GM12865 (cell line): Measurements from ENCODE around the gene CEP89.
"Not testable (repeated sequence)": the region's sequence is repeated elsewhere in the genome, so short reads cannot be mapped to it uniquely, and the experiment has no call there.

Experiments used
- DNase-seq: peaks from one replicate; pipeline ENCODE4 v3.0.0; 2010; ENCODE audit warnings: low read depth
- H3K4me3 ChIP-seq: 2 replicates; pipeline ENCODE4 v1.5.1; 2011; ENCODE audit warnings: mild to moderate bottlenecking, low read depth, low read length, control low read depth
- TF ChIP-seq, protein P1 (sequence below): IDR thresholded peaks from 2 replicates; pipeline ENCODE4 v1.5.1; 2011; ENCODE audit warnings: low read length, control low read depth, low read depth, inconsistent platforms; ENCODE audit not compliant: insufficient read depth; ENCODE audit errors: missing control alignments

CEP89 gene

DNA sequence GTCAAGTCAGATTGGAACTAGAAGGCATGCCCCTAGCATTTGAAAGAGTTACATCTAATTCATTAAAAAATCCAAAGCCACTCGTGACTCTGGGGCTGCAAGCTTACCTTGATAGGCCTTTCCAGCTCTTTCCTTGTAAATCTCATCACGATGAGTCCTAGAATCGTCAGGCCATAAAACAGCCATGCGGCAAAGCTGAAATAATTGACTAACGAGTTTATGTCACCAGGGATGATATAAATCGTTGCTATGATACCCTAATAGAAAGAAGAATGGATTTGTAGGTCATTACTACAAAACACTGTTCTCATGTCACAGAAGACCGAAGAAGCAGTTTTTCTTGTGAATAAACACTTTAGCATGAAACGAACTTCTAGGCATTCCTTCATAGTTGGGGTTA is 129.7 kb downstream of the CEP89 start:
- TF ChIP-seq, protein P1, sequence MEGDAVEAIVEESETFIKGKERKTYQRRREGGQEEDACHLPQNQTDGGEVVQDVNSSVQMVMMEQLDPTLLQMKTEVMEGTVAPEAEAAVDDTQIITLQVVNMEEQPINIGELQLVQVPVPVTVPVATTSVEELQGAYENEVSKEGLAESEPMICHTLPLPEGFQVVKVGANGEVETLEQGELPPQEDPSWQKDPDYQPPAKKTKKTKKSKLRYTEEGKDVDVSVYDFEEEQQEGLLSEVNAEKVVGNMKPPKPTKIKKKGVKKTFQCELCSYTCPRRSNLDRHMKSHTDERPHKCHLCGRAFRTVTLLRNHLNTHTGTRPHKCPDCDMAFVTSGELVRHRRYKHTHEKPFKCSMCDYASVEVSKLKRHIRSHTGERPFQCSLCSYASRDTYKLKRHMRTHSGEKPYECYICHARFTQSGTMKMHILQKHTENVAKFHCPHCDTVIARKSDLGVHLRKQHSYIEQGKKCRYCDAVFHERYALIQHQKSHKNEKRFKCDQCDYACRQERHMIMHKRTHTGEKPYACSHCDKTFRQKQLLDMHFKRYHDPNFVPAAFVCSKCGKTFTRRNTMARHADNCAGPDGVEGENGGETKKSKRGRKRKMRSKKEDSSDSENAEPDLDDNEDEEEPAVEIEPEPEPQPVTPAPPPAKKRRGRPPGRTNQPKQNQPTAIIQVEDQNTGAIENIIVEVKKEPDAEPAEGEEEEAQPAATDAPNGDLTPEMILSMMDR = no peak
- DNase-seq = no peak
- H3K4me3 ChIP-seq = no peak overlapping the region

DNA sequence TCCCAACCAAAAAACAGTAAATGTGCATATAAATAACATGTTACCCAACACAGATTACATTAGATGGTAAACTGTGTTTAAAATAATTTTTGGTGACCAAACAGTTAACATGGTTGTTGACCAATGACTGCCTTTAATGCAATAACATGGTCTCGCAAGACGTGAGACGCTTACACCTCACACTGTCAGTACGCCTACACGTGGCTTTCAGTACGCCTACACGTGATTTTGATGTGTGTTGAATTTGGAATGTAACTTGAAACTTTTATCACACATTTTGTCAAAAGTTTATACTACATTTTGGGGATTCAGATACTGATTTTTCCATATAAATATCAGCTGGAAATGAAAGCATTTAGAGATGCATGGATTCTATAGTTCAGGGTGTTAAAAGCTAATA is 134.2 kb downstream of the CEP89 start:
- TF ChIP-seq, protein P1 = no peak
- no peak overlapping the region for H3K4me3 ChIP-seq
- no peak for DNase-seq

DNA sequence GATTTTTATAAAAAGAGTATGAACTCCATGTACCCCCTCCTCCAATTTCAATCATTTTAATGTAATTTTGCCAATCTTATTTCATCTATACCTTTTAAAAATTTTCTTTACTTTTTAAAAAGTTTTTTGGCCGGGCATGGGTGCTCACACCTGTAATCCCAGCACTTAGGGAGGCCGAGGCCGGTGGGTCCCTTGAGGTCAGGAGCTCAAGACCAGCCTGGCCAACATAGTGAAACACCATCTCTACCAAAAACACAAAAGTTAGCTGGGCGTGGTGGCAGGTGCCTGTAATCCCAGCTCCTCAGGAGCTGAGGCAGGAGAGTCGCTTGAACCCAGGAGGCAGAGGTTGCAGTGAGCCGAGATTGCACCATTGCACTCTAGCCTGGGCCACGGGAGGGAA is 138.4 kb downstream of the CEP89 start:
- DNase-seq, H3K4me3 ChIP-seq: not testable (repeated sequence)

DNA sequence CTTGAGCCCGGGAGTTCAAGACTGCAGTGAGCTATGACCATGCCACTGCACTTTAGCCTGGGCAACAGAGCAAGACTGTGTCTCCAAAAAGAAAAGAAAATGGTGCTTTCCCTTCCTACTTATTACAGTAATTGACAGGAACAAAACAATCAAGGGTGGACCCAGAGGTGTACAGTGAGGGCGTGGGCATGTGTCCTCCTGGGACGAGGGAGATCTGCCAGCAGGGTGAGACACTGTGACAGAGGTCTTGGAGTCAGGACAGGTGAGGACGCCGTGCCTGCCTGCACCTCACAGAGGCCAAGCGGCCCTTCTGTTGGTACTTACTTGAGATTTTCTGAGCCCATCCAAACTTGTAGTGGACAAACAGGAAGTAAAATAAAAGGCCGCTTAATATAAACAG is 138.9 kb downstream of the CEP89 start:
- DNase-seq, H3K4me3 ChIP-seq: not testable (repeated sequence)

DNA sequence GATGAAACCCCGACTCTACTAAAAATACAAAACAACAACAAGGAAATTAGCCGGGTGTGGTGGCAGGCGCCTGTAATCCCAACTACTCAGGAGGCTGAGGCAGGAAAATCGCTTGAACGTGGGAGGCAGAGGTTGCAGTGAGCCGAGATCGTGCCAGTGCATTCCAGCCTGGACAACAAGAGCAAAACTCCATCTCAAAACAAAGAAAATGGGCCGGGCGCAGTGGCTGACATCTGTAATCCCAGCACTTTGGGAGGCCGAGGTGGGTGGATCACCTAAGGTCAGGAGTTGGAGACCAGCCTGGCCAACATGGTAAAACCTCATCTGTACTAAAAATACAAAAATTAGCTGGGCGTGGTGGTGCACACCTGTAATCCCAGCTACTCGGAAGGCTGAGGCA is 139.7 kb downstream of the CEP89 start:
- not testable (repeated sequence) for DNase-seq

DNA sequence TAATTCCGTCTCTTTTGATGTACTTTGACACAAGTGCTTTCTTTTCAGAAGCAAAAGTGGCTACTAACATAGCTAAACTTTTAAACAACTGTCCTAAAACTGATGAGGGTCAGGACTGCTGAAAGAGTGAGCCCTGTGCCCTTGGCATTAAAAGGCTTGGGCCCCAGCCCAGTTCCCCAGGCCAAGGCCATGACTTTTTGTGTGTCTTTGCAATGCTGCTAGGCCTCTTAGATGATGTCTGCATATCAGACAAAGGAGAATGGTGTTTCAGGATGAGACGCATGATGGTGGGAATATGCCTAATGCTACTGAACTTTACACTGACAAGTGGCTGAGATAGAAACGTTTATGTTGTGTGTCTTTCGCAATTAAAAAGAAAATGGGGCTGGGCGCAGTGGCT is 140.1 kb downstream of the CEP89 start:
- H3K4me3 ChIP-seq = no peak overlapping the region
- no peak for DNase-seq
- TF ChIP-seq, protein P1 = no peak

More for the DNA sequence above, 139.7 kb downstream of the CEP89 start:
- not testable (repeated sequence) for H3K4me3 ChIP-seq

DNA sequence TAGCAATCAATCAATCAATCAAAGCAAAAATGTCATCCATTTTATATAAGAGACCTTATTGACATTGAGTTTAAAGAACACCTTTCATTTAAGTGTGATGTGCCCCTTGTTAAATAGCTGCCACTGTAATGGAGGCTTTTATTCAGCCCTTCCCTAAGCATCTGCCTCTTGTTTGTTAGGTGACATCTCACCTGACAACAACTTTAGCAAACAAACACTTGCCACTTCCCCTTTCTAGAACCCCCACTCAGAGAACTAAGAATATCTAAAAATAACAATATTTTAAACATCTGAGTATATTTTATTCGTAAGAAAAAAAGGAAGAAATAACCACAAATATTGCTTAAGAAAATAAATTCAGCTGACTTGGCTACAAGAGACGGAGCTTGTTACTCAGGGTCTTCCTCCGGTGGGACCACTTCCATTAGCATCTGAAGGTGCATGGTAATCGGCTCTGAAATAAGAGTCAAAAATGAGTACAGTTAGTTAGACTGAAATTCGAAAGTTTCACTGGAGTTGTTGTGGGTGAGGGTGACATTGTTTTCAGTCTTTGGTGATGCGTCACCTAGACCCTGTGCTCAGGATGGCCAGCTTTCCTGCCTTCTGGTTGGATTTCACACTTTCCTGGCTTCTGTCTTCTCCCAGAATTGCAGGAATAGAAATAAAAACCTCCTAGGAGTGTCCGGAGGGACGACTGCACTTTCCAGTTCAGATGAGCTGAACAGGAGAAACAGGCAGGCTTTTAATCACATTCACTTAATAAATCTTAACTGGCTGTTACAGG is 141.3 kb downstream of the CEP89 start:
- TF ChIP-seq, protein P1 = no peak
- DNase-seq = peak; percentile 50
- H3K4me3 ChIP-seq = no peak overlapping the region

DNA sequence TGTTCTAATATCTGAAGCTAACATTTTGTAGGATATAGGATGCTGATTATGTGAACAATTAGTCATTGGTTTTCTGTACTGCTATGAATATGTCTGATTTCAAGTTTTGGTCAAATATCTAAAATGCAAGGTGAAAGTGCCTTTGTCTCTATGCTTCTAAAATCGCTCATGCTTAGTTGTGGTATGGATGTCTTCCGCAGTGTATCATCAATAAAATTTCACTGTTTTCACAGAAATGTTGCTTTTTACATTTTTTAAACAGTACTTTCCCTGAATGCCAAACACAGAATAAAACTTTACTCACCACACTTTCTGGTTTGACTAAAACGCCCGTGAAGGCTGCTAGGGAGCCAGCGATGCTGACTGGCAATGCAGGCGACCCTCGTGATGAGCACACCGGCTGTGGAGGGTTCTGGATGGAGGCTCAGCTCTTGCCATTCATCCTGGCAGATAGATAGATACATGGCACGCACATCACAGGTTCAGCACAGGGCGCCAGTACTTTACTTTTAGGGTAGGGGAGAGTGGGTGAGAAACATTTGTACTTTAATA is 142.3 kb downstream of the CEP89 start:
- no peak overlapping the region for H3K4me3 ChIP-seq
- TF ChIP-seq, protein P1 = no peak
- no peak for DNase-seq
